SK-MEL-5 (cell line): ENCODE measurements around the gene TLCD2. TPM values are rescaled to one million over a fixed set of nuclear protein-coding genes. Genes with fewer than 3 reads are reported as not detected.
"Not testable (repeated sequence)": the region's sequence is repeated elsewhere in the genome, so short reads cannot be mapped to it uniquely, and the experiment has no call there.

Experiments used
- DNase-seq: peaks from one replicate; pipeline ENCODE4 v3.0.0-alpha.2; 2016; ENCODE audit warnings: low read depth, low spot score
- in situ Hi-C: cut with HindIII; loops from 2 replicates; pipeline ENCODE4 v1.10.0; 2016; ENCODE audit warnings: low sequenced_read_pairs, high pct_unique_total_duplicates, low pct_unique_long_range_greater_than_20kb
- total RNA-seq: library from RNA; depleted of rRNA; stranded (reverse); fragments of >200 nt; shearing (Covaris generic); gene quantifications from 2 replicates; pipeline ENCODE4 v1.2.3, GENCODE V29; 2014; rRNA removed

TLCD2 gene
- total RNA-seq, 1 experiment from 2014 or later, result 1.7 TPM

DNA sequence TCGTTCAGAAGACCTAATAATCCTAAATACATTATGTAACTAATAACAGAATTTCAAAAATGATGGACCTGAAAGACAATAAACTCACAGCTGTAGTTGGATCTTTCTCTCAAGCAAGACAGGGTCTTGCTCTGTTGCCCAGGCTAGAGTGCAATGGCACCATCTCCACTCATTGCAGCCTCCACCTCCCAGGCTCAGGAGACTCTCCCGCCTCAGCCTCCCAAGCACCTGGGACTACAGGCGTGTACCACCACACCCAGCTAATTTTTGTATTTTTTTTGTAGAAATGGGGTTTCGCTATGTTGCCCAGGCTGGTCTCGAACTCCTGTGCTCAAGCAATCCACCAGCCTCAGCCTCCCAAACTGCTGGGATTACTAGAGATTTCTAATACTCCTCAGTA is 46.2 kb downstream of the TLCD2 start:
- DNase-seq, in situ Hi-C loops: not testable (repeated sequence)

DNA sequence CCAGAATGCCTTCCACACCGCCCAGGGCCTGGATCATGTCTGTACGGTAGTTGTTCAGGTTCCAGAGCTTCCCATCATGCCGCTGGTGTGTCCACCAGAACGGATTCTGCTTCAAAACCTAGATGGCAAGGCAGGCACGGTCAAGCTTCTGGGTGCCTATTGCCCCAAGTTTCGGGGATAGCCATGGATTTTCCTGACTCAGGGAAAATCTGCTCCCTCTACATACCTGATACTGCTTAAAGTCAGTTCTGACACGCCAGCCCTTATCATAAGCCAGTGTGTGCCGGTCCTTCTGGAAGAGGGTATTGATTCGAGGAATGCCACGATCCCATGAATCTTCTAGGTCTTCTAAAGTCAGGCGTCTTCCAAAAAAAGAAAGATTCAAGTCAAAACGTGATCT is 49.1 kb downstream of the TLCD2 start:
- no peak for DNase-seq
- in situ Hi-C loops, result no loop called here

DNA sequence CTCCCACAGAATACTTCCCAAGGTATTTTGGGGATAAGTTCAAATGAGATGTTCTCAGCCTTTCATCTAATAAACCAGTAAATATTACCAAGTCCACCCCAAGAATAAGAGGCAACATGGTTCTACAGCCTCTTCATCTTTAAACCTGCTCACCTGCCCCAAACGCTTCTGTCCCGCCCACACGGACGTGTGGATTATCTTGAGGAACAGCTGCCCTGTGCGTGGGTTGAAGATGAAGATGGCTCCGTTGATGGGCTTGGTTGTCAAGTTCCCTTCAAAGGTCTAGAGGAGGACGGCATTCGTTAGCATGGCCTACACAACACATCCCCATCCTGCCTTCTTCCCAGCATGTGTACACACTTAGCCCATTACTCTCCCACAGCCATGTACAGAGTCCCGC is 52.1 kb downstream of the TLCD2 start:
- in situ Hi-C loops, result no loop called here

DNA sequence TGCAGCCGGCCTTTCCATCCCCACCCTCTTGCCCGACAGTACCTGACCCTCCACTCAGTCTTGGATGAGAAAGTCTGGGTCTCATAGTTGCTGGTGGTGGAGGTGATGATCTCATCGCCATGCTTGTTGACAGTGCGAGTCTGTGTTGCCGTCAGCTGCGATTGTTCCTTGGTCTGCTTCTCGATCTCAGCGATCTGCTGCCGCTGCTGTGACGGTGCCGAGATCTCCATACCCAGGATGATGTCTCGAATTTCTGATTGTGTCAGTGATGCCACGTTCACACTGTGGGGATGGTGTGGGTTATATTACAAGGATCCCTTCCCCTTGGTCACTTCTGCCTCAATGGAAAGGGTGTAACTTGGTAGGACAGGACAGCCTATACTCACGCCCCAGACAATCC is 56.4 kb downstream of the TLCD2 start:
- DNase-seq, result no peak
- in situ Hi-C loops, result no loop called here

More for the DNA sequence above, 52.1 kb downstream of the TLCD2 start:
- DNase-seq, result no peak

DNA sequence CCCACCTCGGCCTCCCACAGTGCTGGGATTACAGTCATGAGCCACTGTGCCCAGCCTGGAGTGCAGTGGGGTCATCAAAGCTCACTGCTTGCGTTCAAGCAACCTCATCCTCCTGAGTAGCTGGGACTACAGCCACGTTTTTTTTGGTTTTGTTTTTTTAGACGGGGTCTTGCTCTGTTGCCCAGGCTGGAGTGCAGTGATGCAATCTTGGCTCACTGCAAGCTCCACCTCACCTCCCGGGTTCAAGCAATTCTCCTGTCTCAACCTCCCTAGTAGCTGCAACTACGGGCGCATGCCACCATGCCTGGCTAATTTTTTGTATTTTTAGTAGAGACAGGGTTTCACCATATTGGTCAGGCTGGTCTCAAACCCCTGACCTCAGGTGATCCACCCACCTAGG is 57.4 kb downstream of the TLCD2 start:
- DNase-seq, in situ Hi-C loops: not testable (repeated sequence)

Other genes starting within 250 kb of the TLCD2 start
- 48.6 and 54.6 TPM in 2 replicates for gene MYO1C, start 217.7 kb downstream of the TLCD2 start, total RNA-seq
- 33.7 and 41.5 TPM in 2 replicates for gene INPP5K, start 193.8 kb downstream of the TLCD2 start, total RNA-seq
- gene PITPNA, start 147.6 kb downstream of the TLCD2 start, total RNA-seq, result 14.6 and 27.1 TPM in 2 replicates
- gene SLC43A2, start 81.5 kb downstream of the TLCD2 start, total RNA-seq, result 2.0 and 3.4 TPM in 2 replicates
- gene SCARF1, start 64.6 kb downstream of the TLCD2 start, total RNA-seq, result 0.11 and 0.16 TPM in 2 replicates
- 10.4 and 12.1 TPM in 2 replicates for gene RILP, start 60.5 kb downstream of the TLCD2 start, total RNA-seq
- gene PRPF8, start 25.5 kb downstream of the TLCD2 start, total RNA-seq, result 62.2 and 67.7 TPM in 2 replicates
- 5.5 and 5.6 TPM in 2 replicates for gene WDR81, start 14.3 kb upstream of the TLCD2 start, total RNA-seq
- gene SERPINF2, start 32.5 kb upstream of the TLCD2 start, total RNA-seq, result 0.32 and 0.37 TPM in 2 replicates
- gene SERPINF1, start 51.7 kb upstream of the TLCD2 start, total RNA-seq, result 229 and 245 TPM in 2 replicates
- 10.0 and 12.0 TPM in 2 replicates for gene SMYD4, start 119.5 kb upstream of the TLCD2 start, total RNA-seq
- gene RPA1, start 119.6 kb upstream of the TLCD2 start, total RNA-seq, result 18.9 and 31.4 TPM in 2 replicates